H1 (cell line): ENCODE data around the gene FCN3. TPM values are rescaled to one million over a fixed set of nuclear protein-coding genes. Genes with fewer than 3 reads are reported as not detected.

Experiments
- CTCF ChIA-PET: fragments of 300-600 bp; sonication (Branson Sonifier 250); formaldehyde crosslinking; loops from one replicate; lab custom pipeline; 2021; ENCODE audit not compliant: partially characterized antibody; lab: Charles Lee
- POLR2A ChIA-PET: fragments of 300-600 bp; sonication (Branson Sonifier 250); formaldehyde crosslinking; loops from one replicate; lab custom pipeline; 2021; ENCODE audit warnings: inconsistent platforms; ENCODE audit not compliant: partially characterized antibody; lab: Charles Lee
- DNase-seq, 2 experiments: peaks; one replicate each; pipeline versions ENCODE4 v3.0.0 to v3.0.0-alpha.2; 2010 to 2022; ENCODE audit warnings: low spot score in 2 of 2, low read depth in 1 of 2, mixed read lengths in 1 of 2
- FAIRE-seq: peaks from 2 replicates; lab custom pipeline; 2011; peaks lifted over from hg19 to GRCh38; lab: Jason Lieb, UNC
- H2AFZ ChIP-seq: 2 replicates; pipeline ENCODE4 v1.8.1; 2012; ENCODE audit warnings: low read length, inconsistent platforms
- H2AK5ac ChIP-seq: 2 replicates; pipeline ENCODE4 v1.6.1; 2013; ENCODE audit warnings: low read depth, low read length
- H2BK120ac ChIP-seq: replicated peaks from 2 replicates; pipeline ENCODE3; 2013; ENCODE audit warnings: low read depth, low read length, inconsistent platforms
- H2BK12ac ChIP-seq: 2 replicates; pipeline ENCODE4 v1.6.1; 2013; ENCODE audit warnings: low read depth, low read length
- H2BK15ac ChIP-seq: 2 replicates; pipeline ENCODE4 v1.6.1; 2013; ENCODE audit warnings: low read length
- H2BK20ac ChIP-seq: 2 replicates; pipeline ENCODE4 v1.6.1; 2013; ENCODE audit warnings: low read length
- H2BK5ac ChIP-seq: 2 replicates; pipeline ENCODE4 v1.6.1; 2013; ENCODE audit warnings: low read depth, low read length
- H3K14ac ChIP-seq: 2 replicates; pipeline ENCODE4 v1.6.1; 2013; ENCODE audit warnings: inconsistent platforms; ENCODE audit not compliant: insufficient read length
- H3K18ac ChIP-seq: 2 replicates; pipeline ENCODE4 v1.6.1; 2013; ENCODE audit warnings: low read length; ENCODE audit errors: extremely low read depth
- H3K23ac ChIP-seq: 2 replicates; pipeline ENCODE4 v1.6.1; 2013; ENCODE audit warnings: inconsistent platforms; ENCODE audit not compliant: insufficient read length
- H3K23me2 ChIP-seq: 2 replicates; pipeline ENCODE4 v1.6.1; 2013; ENCODE audit warnings: low read depth, low read length
- H3K27ac ChIP-seq: 2 replicates; pipeline ENCODE4 v1.6.1; 2011; ENCODE audit warnings: low read depth, low read length, inconsistent platforms
- H3K27me3 ChIP-seq, 4 experiments: replicated peaks in 1 of 4; 1 replicate in 1 of 4; 2 replicates in 3 of 4; pipeline versions ENCODE4 v1.6.1 to v1.8.1; 2011 to 2013; ENCODE audit warnings: low read length in 3 of 4, mild to moderate bottlenecking in 3 of 4, inconsistent platforms in 2 of 4, mixed read lengths in 2 of 4, moderate library complexity in 1 of 4; ENCODE audit not compliant: control insufficient read depth in 3 of 4, insufficient read depth in 3 of 4; ENCODE audit errors: extremely low read depth in 1 of 4
- H3K36me3 ChIP-seq, 4 experiments: 2 replicates each; pipeline versions ENCODE4 v1.6.1 to v1.8.1; 2011 to 2013; ENCODE audit warnings: mild to moderate bottlenecking in 4 of 4, low read length in 3 of 4, moderate library complexity in 2 of 4, control low read depth in 1 of 4, inconsistent platforms in 1 of 4; ENCODE audit not compliant: insufficient read depth in 4 of 4, control insufficient read depth in 2 of 4
- H3K4ac ChIP-seq: replicated peaks from 2 replicates; pipeline ENCODE3; 2013; ENCODE audit warnings: low read length, low read depth, mixed read lengths, inconsistent platforms; ENCODE audit not compliant: insufficient read length
- H3K4me1 ChIP-seq, 4 experiments: replicated peaks in 1 of 4; 1 replicate in 1 of 4; 2 replicates in 3 of 4; pipeline versions ENCODE4 v1.6.1 to v1.8.1; 2011 to 2013; ENCODE audit warnings: low read length in 3 of 4, inconsistent platforms in 2 of 4, mixed read lengths in 1 of 4; ENCODE audit not compliant: insufficient read depth in 4 of 4, control insufficient read depth in 3 of 4
- H3K4me2 ChIP-seq, 2 experiments: 2 replicates each; pipeline versions ENCODE4 v1.6.1 to v1.8.1; 2011 to 2013; ENCODE audit warnings: low read depth in 2 of 2, low read length in 2 of 2, control low read depth in 1 of 2, inconsistent platforms in 1 of 2, mild to moderate bottlenecking in 1 of 2; ENCODE audit not compliant: insufficient read depth in 1 of 2
- H3K4me3 ChIP-seq, 4 experiments: fragments of 200-600, 300-600 bp in 1 of 4; sonication (generic), shearing (Covaris generic), sonication (Bioruptor Twin) in 1 of 4; 2 replicates each; pipeline versions ENCODE4 v1.5.1 to v1.8.1; 2011 to 2016; ENCODE audit warnings: low read length in 4 of 4, low read depth in 3 of 4, control low read depth in 2 of 4, inconsistent platforms in 2 of 4, mild to moderate bottlenecking in 2 of 4, mixed read lengths in 1 of 4, moderate library complexity in 1 of 4; ENCODE audit not compliant: insufficient read depth in 2 of 4; ENCODE audit errors: extremely low read depth in 1 of 4
- H3K56ac ChIP-seq: replicated peaks from 2 replicates; pipeline ENCODE3; 2013; ENCODE audit warnings: low read depth, mild to moderate bottlenecking, mixed read lengths, low read length, inconsistent platforms; ENCODE audit not compliant: insufficient read length
- H3K79me1 ChIP-seq: 2 replicates; pipeline ENCODE4 v1.6.1; 2013; ENCODE audit warnings: low read depth, low read length, control low read depth
- H3K79me2 ChIP-seq, 2 experiments: 2 replicates each; pipeline versions ENCODE4 v1.6.1 to v1.8.1; 2012 to 2013; ENCODE audit warnings: low read length in 2 of 2, mild to moderate bottlenecking in 2 of 2, inconsistent platforms in 1 of 2; ENCODE audit not compliant: insufficient read depth in 2 of 2, control insufficient read depth in 1 of 2
- H3K9ac ChIP-seq, 4 experiments: replicated peaks in 1 of 4; 1 replicate in 1 of 4; 2 replicates in 3 of 4; pipeline versions ENCODE4 v1.6.1 to v1.8.1; 2011 to 2013; ENCODE audit warnings: low read depth in 3 of 4, low read length in 3 of 4, control low read depth in 2 of 4, mild to moderate bottlenecking in 2 of 4, moderate library complexity in 2 of 4, inconsistent platforms in 1 of 4; ENCODE audit errors: extremely low read depth in 1 of 4
- H3K9me3 ChIP-seq, 2 experiments: 2 replicates each; pipeline versions ENCODE4 v1.6.1 to v1.8.1; 2012 to 2013; ENCODE audit warnings: mild to moderate bottlenecking in 2 of 2, moderate library complexity in 2 of 2, control low read depth in 1 of 2, inconsistent platforms in 1 of 2, low read depth in 1 of 2, low read length in 1 of 2, mixed read lengths in 1 of 2; ENCODE audit not compliant: insufficient read depth in 2 of 2
- H4K20me1 ChIP-seq, 2 experiments: replicated peaks in 1 of 2; 2 replicates each; pipeline versions ENCODE3 to v1.8.1; 2011 to 2013; ENCODE audit warnings: inconsistent platforms in 2 of 2, low read length in 2 of 2, mild to moderate bottlenecking in 1 of 2; ENCODE audit not compliant: insufficient read depth in 2 of 2, control insufficient read depth in 1 of 2
- H4K5ac ChIP-seq: 2 replicates; pipeline ENCODE4 v1.6.1; 2013; ENCODE audit warnings: low read length, low read depth, mixed read lengths, inconsistent platforms; ENCODE audit not compliant: insufficient read length
- H4K8ac ChIP-seq: 2 replicates; pipeline ENCODE4 v1.8.0; 2013; ENCODE audit warnings: mild to moderate bottlenecking, moderate library complexity, low read length, inconsistent platforms; ENCODE audit not compliant: insufficient read depth; ENCODE audit errors: extremely low read depth
- H4K91ac ChIP-seq: replicated peaks from 2 replicates; pipeline ENCODE3; 2013; ENCODE audit warnings: low read length, mixed read lengths, inconsistent platforms; ENCODE audit not compliant: insufficient read length
- ASH2L ChIP-seq: fragments of 200-600, 300-600 bp; sonication (generic); IDR thresholded peaks from one replicate; pipeline ENCODE4 v1.7.1; 2017; ENCODE audit warnings: low read length
- JUND ChIP-seq: IDR thresholded peaks from 2 replicates; pipeline ENCODE4 v1.6.1; 2011; ENCODE audit warnings: mild to moderate bottlenecking, improper control_type of control experiment, low read length
- MAFK ChIP-seq: IDR thresholded peaks from 2 replicates; pipeline ENCODE4 v1.6.1; 2012; ENCODE audit warnings: low read depth, mild to moderate bottlenecking, improper control_type of control experiment, low read length
- RAD21 ChIP-seq, 2 experiments: IDR thresholded peaks in 1 of 2; conservative IDR thresholded peaks in 1 of 2; 2 replicates each; pipeline ENCODE4 v1.6.1; 2011; ENCODE audit warnings: low read depth in 2 of 2, low read length in 2 of 2, improper control_type of control experiment in 1 of 2, inconsistent platforms in 1 of 2, mild to moderate bottlenecking in 1 of 2, moderate library complexity in 1 of 2
- SIX5 ChIP-seq: IDR thresholded peaks from 2 replicates; pipeline ENCODE4 v1.6.1; 2011; ENCODE audit warnings: mild to moderate bottlenecking, low read depth, low read length
- TAF1 ChIP-seq: IDR thresholded peaks from 2 replicates; pipeline ENCODE4 v1.6.1; 2011; ENCODE audit warnings: mild to moderate bottlenecking, low read depth, low read length
- TAF7 ChIP-seq: optimal IDR thresholded peaks from 2 replicates; pipeline ENCODE3; 2011; ENCODE audit warnings: low read depth, mild to moderate bottlenecking, inconsistent platforms, low read length, moderate library complexity, borderline replicate concordance
- TCF12 ChIP-seq: IDR thresholded peaks from 2 replicates; pipeline ENCODE4 v1.6.1; 2011; ENCODE audit warnings: low read depth, mild to moderate bottlenecking, low read length
- YY1 ChIP-seq: IDR thresholded peaks from 2 replicates; pipeline ENCODE4 v1.6.1; 2011; ENCODE audit warnings: low read depth, mild to moderate bottlenecking, low read length
- WGBS, 2 experiments: shearing (Covaris generic) in 1 of 2; methylation state at CpG; one replicate each; pipeline versions ENCODE4 v1.1.6 to v1.1.7; 2013 to 2015; ENCODE audit warnings: low lambda C conversion rate in 2 of 2, mixed read lengths in 2 of 2, inconsistent platforms in 1 of 2, low coverage in 1 of 2, missing lambda C conversion rate in 1 of 2; ENCODE audit not compliant: insufficient replicate concordance in 2 of 2, insufficient coverage in 1 of 2, insufficient read length in 1 of 2; ENCODE audit errors: extremely low coverage in 1 of 2, missing lambda C conversion rate in 1 of 2; 5-methylcytosine and 5-hydroxymethylcytosine counted together
- polyA plus RNA-seq, 7 experiments: library from polyadenylated mRNA; depleted of rRNA in 3 of 7; stranded (reverse) in 5 of 7; unstranded in 2 of 7; fragments of >200 nt in 5 of 7; fragments of 200-250 nt in 2 of 7; gene quantifications; 1 replicate in 5 of 7; 2 replicates in 1 of 7; 4 replicates in 1 of 7; pipeline versions ENCODE4 v1.2.1 to v1.2.3, GENCODE V29; 2011 to 2013; ENCODE audit warnings: missing spikeins in 2 of 7, mixed read lengths in 2 of 7
- total RNA-seq: library from RNA; stranded (reverse); fragmentation: NEBNext Ultra II Directional; extraction: Animal tissue kit (Norgen Biotek cat#: 25700); gene quantifications from 2 replicates; pipeline ENCODE4 v1.2.1, GENCODE V29; 2021

FCN3 gene
- total and polyA plus RNA-seq, 2 of the 8 experiments (the other 6 are each of a cell fraction or from before 2014, with no cell fraction given): 0.30 to 0.57 TPM

DNA sequence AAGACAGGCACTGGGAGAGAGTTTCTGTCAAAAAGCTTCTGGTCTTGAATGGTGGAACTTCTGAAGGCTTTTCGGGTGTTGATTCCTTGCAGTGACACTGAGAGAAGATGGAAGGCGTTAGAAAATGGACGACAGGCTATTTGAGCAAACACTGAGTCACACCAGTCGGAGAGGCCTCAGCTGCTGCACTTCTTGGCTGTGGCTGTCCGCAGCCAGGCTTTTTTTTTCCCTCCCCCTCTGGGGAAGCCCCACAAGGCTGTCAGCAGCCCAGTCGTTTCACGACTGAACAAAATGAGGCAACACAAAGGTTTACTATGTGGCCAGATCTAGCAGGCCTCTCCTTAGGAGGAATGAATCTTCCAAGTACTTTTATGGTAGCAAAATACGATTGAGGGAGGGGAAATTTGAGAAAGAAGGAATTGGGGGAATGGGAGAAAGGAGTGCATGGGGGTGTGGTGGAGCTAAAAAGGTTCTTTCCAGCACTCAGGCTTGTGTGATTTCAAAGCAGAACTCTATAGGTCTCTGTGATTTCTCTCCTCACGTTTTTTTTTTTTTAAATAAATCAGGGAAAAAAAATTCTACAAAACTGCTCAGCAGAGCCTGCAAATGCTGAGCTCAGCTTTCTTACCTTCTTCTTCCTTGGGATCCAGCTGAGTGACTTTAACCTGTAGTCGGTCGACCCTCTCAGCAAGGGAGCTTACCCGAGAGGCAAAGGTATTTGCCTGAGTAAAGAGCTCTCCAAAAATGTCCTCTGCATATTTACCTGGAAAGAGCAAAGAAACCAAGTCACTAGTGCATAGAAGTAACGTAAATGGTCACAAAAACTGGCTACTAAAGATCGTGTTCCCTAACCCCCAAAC lies 43.9 kb upstream of the FCN3 start:
- H3K27me3 ChIP-seq: no peaks in the 10 kb centered on the region

More for the DNA sequence above, 43.9 kb upstream of the FCN3 start:
- Histone ChIP-seq H2BK12ac (no peak overlapping the region), H3K9me3 (no peaks in the 10 kb centered on the region), H4K91ac (peak overlapping the region; percentile 18), H3K4me1 (peaks cover 5 to 12% (median 9%) of the 10 kb centered on the region in 4 experiments; a peak in 6 of 7 replicates), H3K23me2 (no peaks in the 10 kb centered on the region), H3K18ac (no peak overlapping the region), H2BK120ac (no peak overlapping the region), H4K8ac (no peak overlapping the region), H3K56ac (no peak overlapping the region), H3K79me1 (no peaks in the 10 kb centered on the region; the same call in 1 of the 2 replicates), H2AK5ac (no peak overlapping the region), H4K5ac (peak overlapping the region; percentile 2), H3K14ac (no peak overlapping the region), H3K23ac (no peak overlapping the region), H2AFZ (no peak overlapping the region), H2BK5ac (no peak overlapping the region), H3K27ac (peak overlapping the region; percentile 59), H3K4me3 (peak overlapping the region in 1 of 4 experiments; percentile 24; a peak in 1 of 8 replicates), H3K4me2 (peak overlapping the region; percentile 35 to 47; a peak in 2 of 4 replicates), H3K9ac (0 out of 7 replicates have a peak overlapping the region, but pooled peaks of 1 of the 4 experiments have one; percentile 9), H2BK20ac (no peak overlapping the region), H3K4ac (no peak overlapping the region), H3K36me3 (peaks cover 18 to 35% (median 28%) of the 10 kb centered on the region in 4 experiments), H2BK15ac (no peak overlapping the region), H4K20me1 (no peaks in the 10 kb centered on the region), H3K79me2 (0 out of 4 replicates have a peak, but pooled peaks cover 0 to 5% of the 10 kb centered on the region in 2 experiments)
- DNase-seq (no peak), FAIRE-seq (no peak)
- TF ChIP-seq YY1: peak; percentile 32; the same call in 1 of the 2 replicates
- TF ChIP-seq ASH2L: peak; percentile 19
- peak; percentile 90 for TF ChIP-seq MAFK
- TF ChIP-seq TCF12: no peak
- no peak for TF ChIP-seq RAD21 (IDR thresholded peaks at IDR 0.05 in 1 of 2, conservative IDR thresholded peaks at IDR 0.05 in 1 of 2; ENCODE audit: low read depth in 2 of 2, low read length in 2 of 2)
- TF ChIP-seq SIX5: no peak
- TF ChIP-seq TAF1: no peak
- TF ChIP-seq TAF7: no peak
- no peak for TF ChIP-seq JUND
- POLR2A ChIA-PET: interaction anchor here (0.6 to 1.3 kb wide), 7 partner anchors 8 to 185 kb away, joined by 3 to 5 read pairs (median 3); partner anchors contain the start of genes AHDC1 and WASF2
- CTCF ChIA-PET: interaction anchor here (0.7 to 37.8 kb wide), 13 partner anchors 17 to 197 kb away, joined by 3 to 863 read pairs (median 5); no protein-coding TSS in a partner anchor
- WGBS, 2 experiments: 47 to 100% methylated on average over 1 to 14 of the region's 14 CpGs
